HG03103 (cell line): Measurements from ENCODE around the gene PRIMA1.

ENCODE experiments used
- ATAC-seq: cut with Tn5 transposase; IDR thresholded peaks from one replicate; pipeline ENCODE4 v1.9.1; 2021; ENCODE audit warnings: low read depth; ENCODE audit not compliant: unreplicated experiment

The PRIMA1 gene

GRCh38 chr14:93764211-93764659 is 24.1 kb downstream of the PRIMA1 start:
- no peak for ATAC-seq

DNA sequence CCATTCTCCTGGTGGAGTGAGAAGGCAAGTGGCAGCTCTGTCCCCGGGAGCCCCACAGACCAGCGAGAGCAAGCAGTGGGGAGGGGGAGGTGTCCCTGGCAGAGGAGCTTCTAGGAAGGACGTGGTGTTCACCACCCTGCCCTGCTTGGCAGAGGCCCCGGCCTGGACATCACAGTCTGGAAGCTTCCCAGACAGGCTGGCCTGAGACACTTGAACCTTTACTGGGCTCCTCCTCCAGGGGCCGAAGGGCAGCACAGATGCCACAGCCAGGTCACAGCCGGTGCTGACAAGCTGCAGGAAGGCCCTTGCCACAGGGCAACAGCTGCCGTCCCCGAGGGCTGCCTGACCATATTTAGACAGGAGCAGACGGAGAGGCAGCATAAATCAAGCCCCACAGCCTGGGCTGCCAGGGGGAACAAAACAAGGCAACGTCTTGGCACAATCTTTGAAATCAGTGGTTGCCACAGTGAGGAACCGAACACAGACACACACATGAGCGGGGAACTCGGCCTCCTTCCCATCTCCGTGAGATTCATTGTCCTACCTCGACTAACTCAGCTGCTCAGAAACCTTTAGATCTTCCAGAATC is 28.5 kb downstream of the PRIMA1 start:
- no peak for ATAC-seq

DNA sequence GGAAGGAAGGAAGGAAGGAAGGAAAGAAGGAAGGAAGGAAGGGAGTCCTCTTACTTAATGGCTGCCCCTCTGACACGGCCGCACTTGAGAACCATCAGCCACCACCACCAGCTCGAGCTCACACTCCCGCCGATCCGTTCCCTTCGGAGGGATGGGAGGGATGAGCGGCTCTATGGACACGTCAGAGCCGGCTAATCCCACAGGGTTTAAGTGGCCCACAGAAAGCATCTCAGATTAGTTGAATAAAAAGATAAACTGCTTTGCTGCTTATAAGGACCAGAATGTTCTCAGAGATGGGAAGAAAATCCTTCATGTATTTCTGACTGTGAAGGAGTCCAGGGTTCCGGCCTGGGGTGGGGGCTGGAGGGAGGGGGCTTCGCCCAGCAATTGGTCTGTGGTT is 31.1 kb downstream of the PRIMA1 start:
- no peak for ATAC-seq

- ATAC-seq, result no peak
These were observed 34.6 kb downstream of the PRIMA1 start for GRCh38 chr14:93753647-93754046.

DNA sequence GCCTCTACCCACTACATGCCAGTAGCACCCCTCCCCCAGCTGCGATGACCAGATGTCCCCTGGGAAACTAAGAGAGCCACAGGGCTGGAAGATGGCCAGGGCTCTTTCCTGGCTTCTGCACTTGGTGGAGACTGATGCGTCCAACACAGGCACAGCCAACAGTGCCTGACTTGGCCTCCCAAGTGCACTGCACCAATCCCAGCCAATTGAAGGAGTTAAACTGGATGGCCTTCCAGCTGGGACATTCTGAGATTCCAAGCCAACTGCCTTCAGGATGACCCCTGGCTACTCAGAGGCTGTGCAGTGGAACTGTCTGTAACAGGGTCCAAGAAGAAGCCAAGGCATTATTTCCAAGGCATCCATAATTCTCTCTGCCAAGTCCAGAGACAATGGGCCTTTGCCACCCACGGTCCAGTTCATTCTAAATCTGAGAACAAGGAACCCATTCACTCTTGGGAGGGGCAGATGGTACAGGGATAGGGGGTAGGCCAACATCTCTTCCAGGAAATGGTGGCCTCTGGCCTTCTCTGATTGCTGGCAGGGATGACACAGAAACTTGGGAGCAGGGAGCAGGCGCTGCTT is 35.2 kb downstream of the PRIMA1 start:
- ATAC-seq, result no peak

GRCh38 chr14:93751946-93752655 is 36.2 kb downstream of the PRIMA1 start:
- no peak for ATAC-seq

- ATAC-seq, result no peak
These were observed 39.2 kb downstream of the PRIMA1 start for GRCh38 chr14:93749076-93749420.

GRCh38 chr14:93748208-93749075 is 39.8 kb downstream of the PRIMA1 start:
- ATAC-seq, result no peak

DNA sequence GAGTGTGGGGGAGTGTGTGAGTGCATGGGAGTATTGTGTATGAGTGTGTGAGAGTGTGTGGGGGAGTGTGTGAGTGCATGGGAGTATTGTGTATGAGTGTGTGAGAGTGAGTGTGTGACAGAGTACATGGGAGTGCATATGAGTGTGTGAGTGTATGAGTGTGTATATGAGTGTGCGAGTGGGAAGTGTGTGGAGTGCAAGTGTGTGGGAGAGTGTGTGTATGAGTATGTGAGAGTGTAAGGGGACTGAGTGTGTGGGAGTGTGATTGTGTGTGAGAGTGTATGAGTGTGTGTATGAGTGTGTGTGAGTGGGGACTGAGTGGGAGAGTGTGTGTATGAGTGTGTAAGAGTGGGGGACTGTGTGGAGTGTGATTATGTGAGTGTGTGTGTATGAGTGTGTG is 40.7 kb downstream of the PRIMA1 start:
- ATAC-seq, result no peak

DNA sequence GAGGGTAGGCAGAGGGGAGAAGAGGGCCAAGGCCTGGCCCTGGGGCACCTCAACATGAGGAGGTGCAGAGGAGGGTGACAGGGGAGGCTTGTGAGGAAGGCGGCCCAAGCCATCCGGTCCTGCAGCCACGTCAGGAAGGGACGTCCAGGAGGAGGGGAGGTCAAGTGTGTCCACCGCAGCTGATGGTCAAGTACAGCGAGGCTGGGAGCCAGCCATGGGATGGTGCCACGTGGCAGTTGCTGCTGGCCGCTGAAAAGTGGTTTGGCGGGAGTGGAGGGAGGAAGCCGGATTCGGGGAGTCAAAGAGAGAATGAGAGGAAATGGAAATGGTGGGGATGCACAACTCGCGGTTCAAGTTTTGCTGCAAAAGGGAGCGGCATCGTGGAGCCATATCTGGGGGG is 41.2 kb downstream of the PRIMA1 start:
- ATAC-seq, result no peak

- ATAC-seq, result no peak
These were observed 42.5 kb downstream of the PRIMA1 start for GRCh38 chr14:93745603-93746273.

DNA sequence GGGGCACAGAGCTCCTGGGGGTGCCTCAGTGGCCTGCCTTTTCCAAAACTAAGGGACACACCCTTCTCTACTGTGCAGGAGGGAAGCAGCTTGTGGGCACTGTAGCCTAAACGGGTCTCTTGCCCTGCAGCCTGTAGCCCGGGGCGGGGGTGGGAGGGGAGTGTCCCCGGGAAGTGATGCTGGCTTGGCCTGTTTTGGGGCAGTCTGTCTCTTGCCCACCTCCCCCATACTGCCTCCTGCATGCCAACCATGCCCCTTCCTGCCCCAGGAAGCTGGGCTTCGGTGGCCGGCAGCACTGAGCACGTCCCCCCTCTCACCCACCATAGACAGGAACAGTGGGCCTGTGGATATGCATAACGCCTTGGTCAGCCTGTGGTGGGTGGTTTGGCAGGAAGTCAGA is 43.4 kb downstream of the PRIMA1 start:
- ATAC-seq, result no peak

- ATAC-seq, result no peak
These were observed 44.1 kb downstream of the PRIMA1 start for GRCh38 chr14:93744176-93744575.

- ATAC-seq, result no peak
These were observed 44.8 kb downstream of the PRIMA1 start for GRCh38 chr14:93743270-93744060.

GRCh38 chr14:93742761-93743160 is 45.5 kb downstream of the PRIMA1 start:
- no peak for ATAC-seq

DNA sequence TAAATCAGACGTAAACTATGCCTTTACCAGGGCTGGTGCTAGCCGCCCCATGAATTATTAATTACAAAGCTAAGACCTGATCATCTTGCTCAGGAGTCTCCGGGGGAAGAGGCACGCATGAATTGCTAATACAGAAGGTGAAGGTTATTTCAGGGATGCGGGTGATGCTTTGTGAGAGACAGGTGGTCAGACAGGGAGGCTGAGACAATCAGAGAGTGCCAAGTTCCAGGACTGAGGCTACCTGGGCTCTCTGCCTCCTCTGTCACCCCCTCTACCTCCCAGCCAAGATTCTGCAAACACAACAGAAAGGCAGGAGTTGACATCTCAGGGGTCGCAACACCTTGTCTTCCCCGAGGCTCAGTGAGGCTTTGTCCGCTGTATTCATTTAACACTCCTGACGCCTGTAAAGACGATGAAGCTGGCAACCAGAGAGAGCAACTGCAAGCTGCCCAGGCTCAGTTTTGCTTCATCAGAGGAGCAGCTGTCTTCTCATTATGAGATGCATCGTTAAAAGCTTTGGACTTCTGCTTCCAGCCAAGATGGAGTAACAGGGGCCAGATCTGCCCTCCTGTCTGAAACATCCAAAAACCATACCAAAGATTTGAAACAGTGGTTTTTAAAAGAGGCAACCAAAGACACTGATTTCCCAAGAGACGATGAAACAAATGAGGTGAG is 46.6 kb downstream of the PRIMA1 start:
- no peak for ATAC-seq

GRCh38 chr14:93737634-93738033 is 50.7 kb downstream of the PRIMA1 start:
- ATAC-seq, result no peak

GRCh38 chr14:93736378-93737014 is 51.8 kb downstream of the PRIMA1 start:
- ATAC-seq, result no peak

GRCh38 chr14:93735206-93735605 is 53.1 kb downstream of the PRIMA1 start:
- ATAC-seq, result no peak
